Skin of body (tissue), 2 donors: Measurements from ENCODE around the gene PRDM2. TPM values are rescaled to one million over a fixed set of nuclear protein-coding genes. Genes with fewer than 3 reads are reported as not detected.

Experiments
- DNase-seq: peaks from one replicate; lab custom pipeline; 2025; lab: John Stamatoyannopoulos, UW
- total RNA-seq: library from RNA; depleted of rRNA; stranded (reverse); fragments of >200 nt; gene quantifications from one replicate; pipeline ENCODE4 v1.2.3, GENCODE V29; 2014

Gene PRDM2
- total RNA-seq, 1 donor from 2014 or later, result 36.9 TPM

- no peak for DNase-seq
These were observed 113.5 kb downstream of the PRDM2 start for GRCh38 chr1:13813398-13814012.

- DNase-seq, result no peak
These were observed 114.1 kb downstream of the PRDM2 start for GRCh38 chr1:13814131-13814530.

- no peak for DNase-seq
These were observed 116.2 kb downstream of the PRDM2 start for GRCh38 chr1:13816016-13816760.

DNA sequence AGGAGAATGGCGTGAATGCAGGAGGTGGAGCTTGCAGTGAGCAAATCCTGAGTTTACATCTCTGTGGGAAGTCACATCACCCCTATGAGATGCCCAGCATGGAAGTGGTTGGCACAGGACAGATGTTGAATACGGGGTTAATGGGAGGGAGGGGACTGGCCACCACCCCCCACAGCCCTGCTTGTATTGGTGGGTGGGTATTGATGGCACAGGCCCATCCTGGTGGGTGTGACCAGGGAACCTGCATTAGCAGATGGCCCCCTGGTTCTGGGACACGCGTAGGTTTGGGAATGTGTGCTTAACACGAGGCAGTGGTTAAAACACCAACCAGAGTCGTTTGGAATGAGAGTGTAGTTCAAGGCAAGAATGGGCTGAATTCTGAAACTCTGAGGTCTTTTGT, 117.9 kb downstream of the PRDM2 start:
- no peak for DNase-seq

- DNase-seq, result no peak
These were observed 118.9 kb downstream of the PRDM2 start for GRCh38 chr1:13818926-13819325.

DNA sequence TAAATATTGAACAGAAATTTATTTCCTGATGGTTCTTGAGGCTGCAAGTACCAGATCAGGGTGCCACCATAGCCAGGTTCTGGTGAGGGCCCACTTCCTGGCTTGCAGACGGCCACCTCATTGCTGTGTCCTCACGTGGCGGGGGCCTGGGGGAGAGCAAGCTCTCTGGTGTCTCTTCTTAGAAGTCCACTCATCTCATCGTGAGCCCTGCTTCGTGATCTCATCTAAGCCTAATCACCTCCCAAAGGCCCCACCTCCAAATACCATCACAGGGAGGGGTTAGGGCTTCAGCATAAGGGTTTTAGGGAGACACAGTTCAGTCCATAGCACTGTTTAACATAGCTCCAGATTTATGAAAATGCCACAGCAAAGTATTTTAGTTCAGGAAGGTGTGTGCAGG, 119.7 kb downstream of the PRDM2 start:
- DNase-seq, result no peak

- no peak for DNase-seq
These were observed 120.1 kb downstream of the PRDM2 start for GRCh38 chr1:13820055-13820454.

- DNase-seq, result no peak
These were observed 120.5 kb downstream of the PRDM2 start for GRCh38 chr1:13820456-13820855.

DNA sequence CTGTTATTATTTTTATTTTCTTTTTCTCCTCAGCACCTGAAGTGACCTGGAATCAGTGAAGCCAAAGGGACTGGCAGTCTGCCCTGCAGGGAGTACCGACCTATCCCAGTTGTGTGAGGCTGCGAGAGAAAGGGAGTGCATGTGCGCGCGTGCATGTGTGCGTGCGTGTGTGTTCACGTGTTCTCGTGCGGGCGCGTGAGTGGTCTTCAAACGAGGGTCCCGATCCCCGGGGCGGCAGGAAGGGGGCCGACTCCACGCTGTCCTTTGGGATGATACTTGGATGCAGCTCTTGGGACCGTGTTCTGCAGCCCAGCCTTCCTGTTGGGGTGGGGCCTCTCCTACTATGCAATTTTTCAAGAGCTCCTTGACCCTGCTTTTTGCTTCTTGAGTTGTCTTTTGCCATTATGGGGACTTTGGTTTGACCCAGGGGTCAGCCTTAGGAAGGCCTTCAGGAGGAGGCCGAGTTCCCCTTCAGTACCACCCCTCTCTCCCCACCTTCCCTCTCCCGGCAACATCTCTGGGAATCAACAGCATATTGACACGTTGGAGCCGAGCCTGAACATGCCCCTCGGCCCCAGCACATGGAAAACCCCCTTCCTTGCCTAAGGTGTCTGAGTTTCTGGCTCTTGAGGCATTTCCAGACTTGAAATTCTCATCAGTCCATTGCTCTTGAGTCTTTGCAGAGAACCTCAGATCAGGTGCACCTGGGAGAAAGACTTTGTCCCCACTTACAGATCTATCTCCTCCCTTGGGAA, 123.3 kb downstream of the PRDM2 start:
- DNase-seq, result no peak

DNA sequence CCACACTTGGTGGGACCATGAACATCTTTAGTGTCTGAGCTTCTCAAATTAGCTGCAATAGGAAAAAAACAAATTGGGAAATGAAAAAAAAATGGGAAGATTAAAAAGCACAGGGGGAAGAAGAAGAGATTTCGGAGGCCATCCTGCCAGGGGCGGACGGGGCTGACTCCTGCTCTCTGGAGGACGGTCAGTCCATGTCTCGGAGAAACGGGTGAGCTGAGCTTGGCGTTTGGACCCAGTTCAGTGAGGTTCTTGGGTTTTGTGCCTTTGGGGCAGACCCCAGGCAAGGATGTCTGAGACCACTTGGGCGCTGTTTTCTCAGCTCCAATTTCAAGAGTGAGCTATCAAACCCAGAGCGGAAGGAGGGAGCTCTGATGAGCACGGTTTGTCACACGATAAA, 123.9 kb downstream of the PRDM2 start:
- no peak for DNase-seq

DNA sequence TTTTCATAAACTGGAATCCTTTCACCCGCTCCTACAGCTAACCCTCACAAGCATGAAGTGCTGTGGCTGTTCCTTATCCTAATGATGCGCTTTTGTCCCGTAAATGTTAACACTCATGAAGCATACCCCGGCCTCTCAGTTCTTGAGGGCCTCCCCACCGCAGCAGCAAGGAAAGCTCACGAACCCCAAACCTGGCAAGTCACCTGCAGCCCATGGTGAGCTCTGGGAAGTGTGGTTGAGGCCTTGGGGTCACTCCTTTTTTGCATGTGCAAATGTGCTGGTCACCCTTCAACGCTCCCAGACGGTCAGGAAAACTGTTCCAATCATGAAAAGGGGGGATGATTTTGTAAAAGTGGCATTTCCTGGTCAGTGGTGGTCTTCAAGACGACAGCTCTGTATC, 124.6 kb downstream of the PRDM2 start:
- no peak for DNase-seq

GRCh38 chr1:13825033-13825432, 125.0 kb downstream of the PRDM2 start:
- no peak for DNase-seq

DNA sequence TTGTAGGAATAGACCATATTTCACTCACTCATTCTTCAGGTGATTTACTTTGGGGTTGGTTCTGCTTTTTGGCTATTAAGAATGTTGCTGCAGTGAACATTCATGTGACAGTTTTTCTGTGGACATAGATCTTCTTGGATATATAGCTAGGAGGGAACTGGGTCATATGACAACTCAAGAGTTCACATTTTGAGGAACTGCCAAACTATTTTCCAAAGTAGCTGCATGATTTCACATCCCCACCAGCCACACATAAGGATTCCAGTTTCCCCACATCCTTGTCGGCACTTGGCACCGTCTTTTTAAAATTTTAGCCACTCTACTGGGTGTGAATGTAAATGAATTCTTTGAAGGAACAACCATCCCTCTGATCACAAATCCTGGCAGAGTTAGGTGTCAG, 126.0 kb downstream of the PRDM2 start:
- no peak for DNase-seq

- no peak for DNase-seq
These were observed 126.6 kb downstream of the PRDM2 start for GRCh38 chr1:13826591-13826990.

DNA sequence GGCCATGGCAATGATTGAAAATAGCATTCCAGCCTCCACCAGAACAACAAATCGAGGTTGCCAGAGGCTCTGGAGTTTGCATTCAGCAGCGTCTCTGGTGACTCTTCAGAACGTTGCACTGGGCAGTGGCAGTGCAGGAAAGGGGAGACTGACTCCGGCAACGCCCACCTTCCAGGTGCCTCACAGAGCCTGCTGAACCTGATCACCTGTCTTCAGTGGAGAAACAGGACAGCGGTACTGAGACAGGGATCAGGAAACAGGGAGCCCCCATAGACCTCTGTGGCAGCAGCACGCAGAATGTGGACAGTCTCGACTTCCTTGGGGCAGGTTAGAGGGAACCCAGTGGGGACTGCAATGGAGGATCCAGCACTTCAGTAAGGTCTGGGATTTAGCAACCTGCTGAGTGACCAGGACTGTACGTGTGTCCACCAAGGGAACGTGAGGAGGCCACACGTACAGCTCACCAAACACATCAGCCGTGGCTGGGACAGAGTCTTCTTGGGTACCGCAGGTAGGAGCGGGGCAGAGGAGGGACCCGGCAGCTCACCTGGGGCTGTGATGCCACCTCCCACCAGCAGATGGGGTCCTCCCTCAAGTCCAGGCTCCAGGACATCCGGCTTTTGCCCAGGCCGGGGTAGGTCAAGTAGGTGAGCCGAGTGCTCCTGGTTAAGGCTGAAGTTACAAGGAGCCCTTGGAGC, 128.6 kb downstream of the PRDM2 start:
- DNase-seq, result no peak

- no peak for DNase-seq
These were observed 129.3 kb downstream of the PRDM2 start for GRCh38 chr1:13829152-13829769.

- DNase-seq, result no peak
These were observed 130.2 kb downstream of the PRDM2 start for GRCh38 chr1:13830170-13830569.

- DNase-seq, result no peak
These were observed 130.8 kb downstream of the PRDM2 start for GRCh38 chr1:13830616-13831280.

- no peak for DNase-seq
These were observed 132.1 kb downstream of the PRDM2 start for GRCh38 chr1:13832100-13832499.

GRCh38 chr1:13832536-13832935, 132.5 kb downstream of the PRDM2 start:
- no peak for DNase-seq

DNA sequence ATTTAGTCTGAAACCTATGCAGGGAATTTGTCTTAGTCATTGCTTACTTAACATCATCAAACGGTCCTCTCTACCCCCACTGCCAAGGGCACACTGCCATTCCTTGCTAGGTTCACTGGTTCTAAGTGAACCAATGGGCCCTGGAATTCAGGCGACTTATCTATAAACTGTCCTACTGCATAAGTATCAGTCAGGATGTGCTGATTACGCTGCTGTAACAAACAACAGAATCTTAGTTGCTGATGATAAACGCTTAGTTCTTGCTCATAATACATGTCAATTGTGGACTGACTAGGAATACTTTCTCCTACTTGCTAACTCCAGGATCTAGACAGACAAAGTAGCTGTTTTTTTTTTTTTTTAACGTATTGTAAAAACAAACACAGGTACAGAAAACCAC, 136.1 kb downstream of the PRDM2 start:
- DNase-seq, result no peak
